H9 (cell line): ENCODE results near the gene ACYP2. TPM values are rescaled to one million over a fixed set of nuclear protein-coding genes. Genes with fewer than 3 reads are reported as not detected.

Experiments used
- DNase-seq: peaks from one replicate; pipeline ENCODE4 v3.0.0-alpha.2; 2017
- H2AFZ ChIP-seq: one replicate; pipeline ENCODE4 v1.6.1; 2013; ENCODE audit warnings: mild to moderate bottlenecking, low read length, control low read depth, moderate library complexity
- H2AK5ac ChIP-seq: 2 replicates; pipeline ENCODE4 v1.6.1; 2013; ENCODE audit warnings: low read length, control low read depth, mixed read lengths; ENCODE audit not compliant: insufficient read length
- H2BK120ac ChIP-seq: one replicate; pipeline ENCODE4 v1.6.1; 2013; ENCODE audit warnings: low read depth, mild to moderate bottlenecking, low read length, control low read depth, inconsistent platforms; ENCODE audit not compliant: poor library complexity, severe bottlenecking
- H2BK12ac ChIP-seq: 2 replicates; pipeline ENCODE4 v1.6.1; 2013; ENCODE audit warnings: low read length, control low read depth, mixed read lengths, low read depth; ENCODE audit not compliant: insufficient read length
- H2BK15ac ChIP-seq: 2 replicates; pipeline ENCODE4 v1.6.1; 2013; ENCODE audit warnings: low read depth, low read length, control low read depth
- H2BK20ac ChIP-seq: one replicate; pipeline ENCODE4 v1.6.1; 2013; ENCODE audit warnings: low read depth, mild to moderate bottlenecking, low read length, control low read depth, inconsistent platforms; ENCODE audit not compliant: poor library complexity, severe bottlenecking
- H2BK5ac ChIP-seq: 2 replicates; pipeline ENCODE4 v1.6.1; 2013; ENCODE audit warnings: low read length, control low read depth, mixed read lengths; ENCODE audit not compliant: insufficient read length
- H3K14ac ChIP-seq: 2 replicates; pipeline ENCODE4 v1.6.1; 2013; ENCODE audit warnings: low read length, control low read depth; ENCODE audit not compliant: insufficient read depth
- H3K18ac ChIP-seq: 2 replicates; pipeline ENCODE4 v1.6.1; 2013; ENCODE audit warnings: low read depth, mild to moderate bottlenecking, mixed read lengths, low read length, control low read depth; ENCODE audit not compliant: insufficient read length
- H3K23ac ChIP-seq: 2 replicates; pipeline ENCODE4 v1.6.1; 2013; ENCODE audit warnings: low read length, control low read depth, mixed read lengths, low read depth; ENCODE audit not compliant: insufficient read length
- H3K23me2 ChIP-seq: 2 replicates; pipeline ENCODE4 v1.6.1; 2013; ENCODE audit warnings: low read depth, mild to moderate bottlenecking, mixed read lengths, low read length, control low read depth; ENCODE audit not compliant: insufficient read length, poor library complexity, severe bottlenecking
- H3K27ac ChIP-seq: 2 replicates; pipeline ENCODE4 v1.5.1; 2013; ENCODE audit warnings: low read length, control low read depth, mixed read lengths, low read depth; ENCODE audit not compliant: insufficient read length
- H3K27me3 ChIP-seq: 2 replicates; pipeline ENCODE4 v1.6.1; 2013; ENCODE audit warnings: low read length, control low read depth, inconsistent platforms; ENCODE audit not compliant: insufficient read depth
- H3K4ac ChIP-seq: 2 replicates; pipeline ENCODE4 v1.6.1; 2013; ENCODE audit warnings: low read depth, mild to moderate bottlenecking, control low read depth, inconsistent platforms, low read length, moderate library complexity
- H3K4me1 ChIP-seq: 2 replicates; pipeline ENCODE4 v1.6.1; 2013; ENCODE audit warnings: low read length, control low read depth, inconsistent platforms; ENCODE audit not compliant: insufficient read depth
- H3K4me2 ChIP-seq: 2 replicates; pipeline ENCODE4 v1.6.1; 2013; ENCODE audit warnings: low read length, control low read depth, mixed read lengths; ENCODE audit not compliant: insufficient read length, insufficient read depth
- H3K56ac ChIP-seq: 2 replicates; pipeline ENCODE4 v1.6.1; 2013; ENCODE audit warnings: low read depth, mild to moderate bottlenecking, mixed read lengths, low read length, control low read depth; ENCODE audit not compliant: insufficient read length
- H3K79me1 ChIP-seq: 2 replicates; pipeline ENCODE4 v1.6.1; 2013; ENCODE audit warnings: low read depth, mild to moderate bottlenecking, moderate library complexity, low read length, control low read depth, inconsistent platforms; ENCODE audit not compliant: insufficient read depth, poor library complexity, severe bottlenecking
- H3K79me2 ChIP-seq: 2 replicates; pipeline ENCODE4 v1.6.1; 2013; ENCODE audit warnings: low read length, control low read depth, inconsistent platforms; ENCODE audit not compliant: insufficient read depth
- H3K9ac ChIP-seq: 2 replicates; pipeline ENCODE4 v1.6.1; 2013; ENCODE audit warnings: low read length, control low read depth, mixed read lengths; ENCODE audit not compliant: insufficient read length; ENCODE audit errors: extremely low read depth
- H3K9me3 ChIP-seq: one replicate; pipeline ENCODE4 v1.6.1; 2013; ENCODE audit warnings: low read depth, low read length, inconsistent platforms; ENCODE audit not compliant: control insufficient read depth
- H3T11ph ChIP-seq: one replicate; pipeline ENCODE4 v1.6.1; 2013; ENCODE audit warnings: mild to moderate bottlenecking, low read length, control low read depth, inconsistent platforms
- H4K20me1 ChIP-seq: one replicate; pipeline ENCODE4 v1.6.1; 2013; ENCODE audit not compliant: control insufficient read depth, insufficient read length, insufficient read depth
- H4K5ac ChIP-seq: 2 replicates; pipeline ENCODE4 v1.6.1; 2013; ENCODE audit warnings: low read depth, mild to moderate bottlenecking, mixed read lengths, low read length, control low read depth; ENCODE audit not compliant: insufficient read length
- H4K8ac ChIP-seq: replicated peaks from 2 replicates; pipeline ENCODE4 v1.6.1; 2013; ENCODE audit warnings: low read length, control low read depth, mixed read lengths, low read depth; ENCODE audit not compliant: insufficient read length
- H4K91ac ChIP-seq: 2 replicates; pipeline ENCODE4 v1.6.1; 2013; ENCODE audit warnings: low read depth, mild to moderate bottlenecking, moderate library complexity, mixed read lengths, low read length, control low read depth; ENCODE audit not compliant: insufficient read length
- H3K27ac Mint-ChIP-seq, 3 experiments: 2 replicates in 2 of 3; 3 replicates in 1 of 3; pipeline ENCODE4 v1.8.0; 2020 to 2021; ENCODE audit warnings: mixed read lengths in 3 of 3, mild to moderate bottlenecking in 1 of 3, moderate library complexity in 1 of 3
- H3K27me3 Mint-ChIP-seq: 2 replicates; pipeline ENCODE4 v1.8.0; 2021; ENCODE audit warnings: low read depth, mild to moderate bottlenecking, moderate library complexity, mixed read lengths
- H3K36me3 Mint-ChIP-seq, 3 experiments: 2 replicates in 2 of 3; 3 replicates in 1 of 3; pipeline ENCODE4 v1.8.0; 2020 to 2021; ENCODE audit warnings: low read depth in 3 of 3, mixed read lengths in 3 of 3; ENCODE audit not compliant: insufficient read depth in 1 of 3
- H3K4me1 Mint-ChIP-seq, 2 experiments: 2 replicates each; pipeline ENCODE4 v1.8.0; 2020; ENCODE audit warnings: mixed read lengths in 2 of 2
- H3K4me3 Mint-ChIP-seq, 2 experiments: 2 replicates in 1 of 2; 3 replicates in 1 of 2; pipeline ENCODE4 v1.8.0; 2020 to 2021; ENCODE audit warnings: mild to moderate bottlenecking in 2 of 2, mixed read lengths in 2 of 2, moderate library complexity in 1 of 2
- H3K9me3 Mint-ChIP-seq, 2 experiments: 2 replicates in 1 of 2; 3 replicates in 1 of 2; pipeline ENCODE4 v1.8.0; 2020; ENCODE audit warnings: mild to moderate bottlenecking in 2 of 2, mixed read lengths in 2 of 2, moderate library complexity in 1 of 2
- CTCF ChIP-seq: fragments of 200-600 bp; sonication (generic); conservative IDR thresholded peaks from 3 replicates; pipeline ENCODE4 v1.8.0; 2021; ENCODE audit warnings: antibody characterized with exemption, mild to moderate bottlenecking
- whole genome bisulfite sequencing: extraction: QIAGEN DNeasy Blood & Tissue Kit; methylation state at CpG from one replicate; pipeline ENCODE4 v1.1.7; 2013; ENCODE audit warnings: missing lambda C conversion rate, low lambda C conversion rate, mixed read lengths; ENCODE audit not compliant: insufficient read length; ENCODE audit errors: extremely low coverage; 5-methylcytosine and 5-hydroxymethylcytosine counted together
- total RNA-seq: library from RNA; stranded (reverse); gene quantifications from 2 replicates; pipeline ENCODE4 v1.2.1, GENCODE V29; 2021

The ACYP2 gene
- total RNA-seq, 1 experiment from 2014 or later: 3.2 TPM

GRCh38 chr2:54285451-54285850 is 170.0 kb downstream of the ACYP2 start:
- H3K9me3 ChIP-seq: no peaks in the 10 kb centered on the region
- no peak overlapping the region for H2AFZ ChIP-seq
- H2BK120ac ChIP-seq: no peak overlapping the region
- H2BK20ac ChIP-seq: no peak overlapping the region
- no peak overlapping the region for H3K27ac Mint-ChIP-seq
- H3K4me1 Mint-ChIP-seq: peaks cover 15 to 19% of the 10 kb centered on the region in 2 experiments
- no CpG with 5 or more reads among the region's 1 CpG for WGBS
- no peak overlapping the region for H2BK12ac ChIP-seq
- no peak overlapping the region for H3K27ac ChIP-seq
- H4K8ac ChIP-seq: no peak overlapping the region
- no peak overlapping the region for H3K23ac ChIP-seq
- no peak overlapping the region for H2AK5ac ChIP-seq
- no peak overlapping the region for H3K18ac ChIP-seq
- no peaks in the 10 kb centered on the region for H4K20me1 ChIP-seq
- H3K23me2 ChIP-seq: no peaks in the 10 kb centered on the region
- no peaks in the 10 kb centered on the region for H3K27me3 ChIP-seq
- no peak overlapping the region for H3K14ac ChIP-seq
- no peak overlapping the region for H2BK15ac ChIP-seq
- no peak overlapping the region for H3K4me2 ChIP-seq
- H3K79me1 ChIP-seq: no peaks in the 10 kb centered on the region
- H4K91ac ChIP-seq: no peak overlapping the region
- H3K36me3 Mint-ChIP-seq: no peaks in the 10 kb centered on the region
- no peaks in the 10 kb centered on the region for H3K79me2 ChIP-seq
- no peak overlapping the region for H3K56ac ChIP-seq
- no peak overlapping the region for H2BK5ac ChIP-seq
- no peak overlapping the region for H3K4ac ChIP-seq
- no peak overlapping the region for H4K5ac ChIP-seq
- no peak for DNase-seq
- H3K9ac ChIP-seq: no peak overlapping the region
- H3K9me3 Mint-ChIP-seq: no peaks in the 10 kb centered on the region; a peak in 1 of 5 replicates
- TF ChIP-seq CTCF: no peak
- no peak overlapping the region for H3K4me3 Mint-ChIP-seq
- H3K4me1 ChIP-seq: no peaks in the 10 kb centered on the region; the same call in 1 of the 2 replicates
- no peak overlapping the region for H3T11ph ChIP-seq
- H3K27me3 Mint-ChIP-seq: peaks cover 35% of the 10 kb centered on the region
